Kidney (tissue), 14 donors: ENCODE data around the gene CENPU. TPM values are rescaled to one million over a fixed set of nuclear protein-coding genes. Genes with fewer than 3 reads are reported as not detected.

ENCODE experiments used
- DNase-seq, 5 donors: peaks; one replicate each; pipeline ENCODE4 v3.0.0-alpha.2; 2013 to 2020
- FAIRE-seq: peaks from 2 replicates; lab custom pipeline; 2012; peaks lifted over from hg19 to GRCh38; lab: Jason Lieb, UNC
- H3K27ac ChIP-seq, 2 donors: one replicate each; pipeline ENCODE4 v1.7.0; 2013; ENCODE audit warnings: low read depth in 2 of 2, low read length in 2 of 2, inconsistent platforms in 1 of 2
- H3K27me3 ChIP-seq: one replicate; pipeline ENCODE4 v1.7.1; 2013; ENCODE audit warnings: low read length, inconsistent platforms; ENCODE audit not compliant: control insufficient read depth, insufficient read depth
- H3K36me3 ChIP-seq, 3 donors: one replicate each; pipeline versions ENCODE4 v1.7.0 to v1.7.1; 2013; ENCODE audit warnings: low read length in 3 of 3, control low read depth in 1 of 3, inconsistent platforms in 1 of 3; ENCODE audit not compliant: insufficient read depth in 3 of 3, control insufficient read depth in 2 of 3
- H3K4me1 ChIP-seq, 3 donors: one replicate each; pipeline versions ENCODE4 v1.7.0 to v1.7.1; 2013; ENCODE audit warnings: low read length in 3 of 3, inconsistent platforms in 1 of 3, low read depth in 1 of 3; ENCODE audit not compliant: control insufficient read depth in 2 of 3, insufficient read depth in 2 of 3
- H3K4me3 ChIP-seq, 3 donors: one replicate each; pipeline versions ENCODE4 v1.7.0 to v1.8.1; 2013; ENCODE audit warnings: low read length in 3 of 3, control low read depth in 1 of 3, inconsistent platforms in 1 of 3
- H3K9ac ChIP-seq, 3 donors: one replicate each; pipeline versions ENCODE4 v1.7.0 to v1.7.1; 2013; ENCODE audit warnings: low read length in 3 of 3, control low read depth in 1 of 3, inconsistent platforms in 1 of 3
- H3K9me3 ChIP-seq, 3 donors: one replicate each; pipeline versions ENCODE4 v1.7.0 to v1.7.1; 2013; ENCODE audit warnings: low read length in 3 of 3, control low read depth in 1 of 3, inconsistent platforms in 1 of 3; ENCODE audit not compliant: control insufficient read depth in 2 of 3, insufficient read depth in 1 of 3
- intact Hi-C: fragments of 100-400 bp; cut with DNase I; formaldehyde crosslinking; loops from one replicate; pipeline ENCODE4 v1.11.1; 2022
- polyA plus RNA-seq: library from polyadenylated mRNA; stranded (reverse); fragments of 350-450 nt; fragmentation: Illumina TruSeq; extraction: RNeasy Lipid Tissue Mini Kit (QIAGEN cat#74804); gene quantifications from one replicate; pipeline ENCODE4 v1.2.3, GENCODE V29; 2014; ENCODE audit warnings: low read depth, low replicate concordance; ENCODE audit not compliant: insufficient read depth
- total RNA-seq: library from RNA; stranded (reverse); fragmentation: NEBNext Ultra II Directional; extraction: Animal tissue kit (Norgen Biotek cat#: 25700); gene quantifications from one replicate; pipeline ENCODE4 v1.2.1, GENCODE V29; 2021
- TF ChIP-seq, protein P1 (sequence below): IDR thresholded peaks from 3 replicates; pipeline ENCODE4 v1.5.1; 2012; ENCODE audit warnings: mild to moderate bottlenecking, moderate library complexity, borderline replicate concordance; ENCODE audit not compliant: insufficient read depth; ENCODE audit errors: extremely low read depth
- donor health status: control.
- donor health status: control.
- donor health status: control.
- donor health status: control.
- donor health status: control.
- donor health status: DM: yes; HTN: yes; CAD: no.
- donor health status: Normal renal cell carcinoma (clear cell type).

CENPU gene
- total and polyA plus RNA-seq, 2 donors from 2014 or later: 2.2 to 2.5 TPM

DNA sequence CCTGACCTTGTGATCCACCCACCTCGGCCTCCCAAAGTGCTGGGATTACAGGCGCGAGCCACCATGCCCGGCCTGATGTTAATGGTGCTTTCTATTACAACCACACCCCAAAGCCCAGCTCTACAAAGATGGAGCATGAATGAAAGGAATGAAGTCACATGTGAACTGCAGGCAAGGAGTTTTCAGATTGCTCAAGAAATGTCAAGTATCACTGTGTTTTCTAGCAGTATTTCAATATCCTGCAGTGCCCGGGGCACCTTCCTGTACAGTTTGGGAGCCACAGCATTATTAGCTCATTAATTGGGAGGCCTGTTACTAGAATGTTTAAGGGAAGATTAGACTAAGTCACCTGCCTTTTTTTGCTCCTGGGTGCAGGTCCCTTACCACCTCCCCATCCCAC is 44.2 kb downstream of the CENPU start:
- H3K9ac ChIP-seq: no peak overlapping the region
- no peak for FAIRE-seq
- H3K9me3 ChIP-seq: no peaks in the 10 kb centered on the region
- H3K36me3 ChIP-seq: peaks cover 0 to 15% (median 5%) of the 10 kb centered on the region in 3 donors
- no peaks in the 10 kb centered on the region for H3K4me1 ChIP-seq
- TF ChIP-seq, protein P1, sequence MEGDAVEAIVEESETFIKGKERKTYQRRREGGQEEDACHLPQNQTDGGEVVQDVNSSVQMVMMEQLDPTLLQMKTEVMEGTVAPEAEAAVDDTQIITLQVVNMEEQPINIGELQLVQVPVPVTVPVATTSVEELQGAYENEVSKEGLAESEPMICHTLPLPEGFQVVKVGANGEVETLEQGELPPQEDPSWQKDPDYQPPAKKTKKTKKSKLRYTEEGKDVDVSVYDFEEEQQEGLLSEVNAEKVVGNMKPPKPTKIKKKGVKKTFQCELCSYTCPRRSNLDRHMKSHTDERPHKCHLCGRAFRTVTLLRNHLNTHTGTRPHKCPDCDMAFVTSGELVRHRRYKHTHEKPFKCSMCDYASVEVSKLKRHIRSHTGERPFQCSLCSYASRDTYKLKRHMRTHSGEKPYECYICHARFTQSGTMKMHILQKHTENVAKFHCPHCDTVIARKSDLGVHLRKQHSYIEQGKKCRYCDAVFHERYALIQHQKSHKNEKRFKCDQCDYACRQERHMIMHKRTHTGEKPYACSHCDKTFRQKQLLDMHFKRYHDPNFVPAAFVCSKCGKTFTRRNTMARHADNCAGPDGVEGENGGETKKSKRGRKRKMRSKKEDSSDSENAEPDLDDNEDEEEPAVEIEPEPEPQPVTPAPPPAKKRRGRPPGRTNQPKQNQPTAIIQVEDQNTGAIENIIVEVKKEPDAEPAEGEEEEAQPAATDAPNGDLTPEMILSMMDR: no peak
- intact Hi-C loops: no loop called here
- DNase-seq: no peak
- H3K27ac ChIP-seq: no peak overlapping the region
- H3K4me3 ChIP-seq: no peak overlapping the region
- H3K27me3 ChIP-seq: no peaks in the 10 kb centered on the region

DNA sequence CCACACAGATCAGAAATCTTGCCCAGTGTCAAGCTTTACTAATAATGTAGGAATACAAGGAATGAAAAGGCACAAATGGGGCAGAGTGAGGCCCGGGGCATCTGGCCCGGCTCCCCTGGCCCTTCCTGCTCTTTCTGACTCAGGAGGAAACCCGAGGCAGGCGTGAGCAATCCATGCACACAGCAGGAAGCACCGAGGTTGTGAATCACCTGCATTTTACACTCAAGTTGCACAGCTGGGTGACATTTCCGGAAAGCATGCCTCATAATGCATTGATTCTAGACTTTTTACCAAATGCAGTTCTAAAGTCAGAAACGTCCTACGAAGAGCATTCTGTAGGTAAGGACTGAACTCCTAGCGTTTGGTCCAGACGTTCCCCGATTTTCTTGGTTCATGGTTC is 45.4 kb downstream of the CENPU start:
- intact Hi-C loops: no loop called here
- H3K9ac ChIP-seq: no peak overlapping the region
- H3K27me3 ChIP-seq: no peaks in the 10 kb centered on the region
- no peak overlapping the region for H3K4me3 ChIP-seq
- peaks cover 0 to 5% (median 0%) of the 10 kb centered on the region in 3 donors for H3K36me3 ChIP-seq
- FAIRE-seq: no peak
- no peak overlapping the region for H3K27ac ChIP-seq
- TF ChIP-seq, protein P1: no peak
- no peaks in the 10 kb centered on the region for H3K9me3 ChIP-seq
- peak in 2 of 5 donors; percentile 14 for DNase-seq
- no peaks in the 10 kb centered on the region for H3K4me1 ChIP-seq

DNA sequence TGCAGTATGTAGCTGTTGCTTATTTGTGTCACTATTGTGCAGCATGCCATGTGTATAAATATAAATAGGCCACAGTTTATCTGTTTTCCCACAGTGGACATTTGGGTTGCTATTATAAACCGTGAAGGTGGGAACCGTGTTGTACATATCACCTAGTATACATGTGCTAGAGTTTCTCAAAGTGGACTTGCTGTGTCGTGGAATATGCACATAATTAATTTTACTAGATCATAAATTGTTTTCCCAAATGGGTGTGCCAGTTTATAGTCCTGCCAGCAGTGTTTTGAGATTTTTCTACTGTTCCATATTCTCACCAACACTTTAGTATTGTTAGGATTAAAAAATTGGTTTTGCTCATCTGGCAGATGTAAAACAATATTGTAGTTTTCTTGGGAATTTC is 45.9 kb downstream of the CENPU start:
- Histone ChIP-seq H3K9ac (no peak overlapping the region), H3K27me3 (no peaks in the 10 kb centered on the region), H3K27ac (no peak overlapping the region), H3K9me3 (no peaks in the 10 kb centered on the region), H3K36me3 (peaks cover 0 to 5% (median 0%) of the 10 kb centered on the region in 3 donors), H3K4me1 (no peaks in the 10 kb centered on the region), H3K4me3 (no peak overlapping the region)
- FAIRE-seq: no peak
- intact Hi-C loops: no loop called here
- TF ChIP-seq, protein P1: no peak
- DNase-seq: no peak
